Measurements from ENCODE around the gene USP30. TPM values are rescaled to one million over a fixed set of nuclear protein-coding genes. Genes with fewer than 3 reads are reported as not detected.
A peak's percentile ranks its signal among the peaks of the same experiment; 100 is the strongest.

USP30 gene
- total RNA-seq, 2 donors from 2014 or later = 7.3 to 14.5 TPM

GRCh38 chr12:109114644-109115043 is 62.3 kb downstream of the USP30 start:
- intact Hi-C loops (cut with DNase I) = no loop called here
- no peaks in the 10 kb centered on the region for H3K36me3 ChIP-seq (replicated peaks in 1 of 2; ENCODE audit: insufficient read depth in 1 of 2, low read depth in 2 of 2)
- H3K4me1 ChIP-seq = peaks cover 83% of the 10 kb centered on the region
- no peak for ATAC-seq
- DNase-seq = no peak
- H3K27ac ChIP-seq = peak overlapping the region; percentile 88 to 96 (median 94)
- no peak overlapping the region for H3K4me3 ChIP-seq
- WGBS, 2 donors = 23 to 26% methylated on average over 2 of the region's 2 CpGs
- H3K9me3 ChIP-seq = no peaks in the 10 kb centered on the region
- TF ChIP-seq POLR2A (IDR thresholded peaks at IDR 0.05) (no peak), CTCF (IDR thresholded peaks at IDR 0.05) (no peak)
- no peaks in the 10 kb centered on the region for H3K27me3 ChIP-seq

- peak in 1 of 4 donors; percentile 20 for DNase-seq
- Histone ChIP-seq H3K4me1 (peaks cover 86% of the 10 kb centered on the region), H3K9me3 (no peaks in the 10 kb centered on the region), H3K27ac (peak overlapping the region; percentile 88 to 96 (median 94)), H3K27me3 (no peaks in the 10 kb centered on the region), H3K36me3 (replicated peaks in 1 of 2; ENCODE audit: insufficient read depth in 1 of 2, low read depth in 2 of 2) (no peaks in the 10 kb centered on the region), H3K4me3 (no peak overlapping the region)
- 13 to 18% methylated on average over 3 of the region's 3 CpGs for WGBS, 2 donors
- TF ChIP-seq CTCF (IDR thresholded peaks at IDR 0.05) (no peak), POLR2A (IDR thresholded peaks at IDR 0.05) (no peak)
- ATAC-seq = no peak
- intact Hi-C loops (cut with DNase I) = no loop called here
Observed at GRCh38 chr12:109115404-109115757, 63.0 kb downstream of the USP30 start.

- WGBS, 2 donors = 8 to 9% methylated on average over 11 to 14 of the region's 14 CpGs
- DNase-seq (peak; percentile 89 to 96 (median 93)), ATAC-seq (peak; percentile 83)
- TF ChIP-seq CTCF (IDR thresholded peaks at IDR 0.05) (no peak), POLR2A (IDR thresholded peaks at IDR 0.05) (peak; percentile 61 to 88 (median 85))
- Histone ChIP-seq H3K9me3 (no peaks in the 10 kb centered on the region), H3K27me3 (no peaks in the 10 kb centered on the region), H3K27ac (peak within 1 kb of the TSS; percentile 88 to 96 (median 94)), H3K4me1 (peaks cover 88% of the 10 kb centered on the region), H3K4me3 (no peak within 1 kb of the TSS), H3K36me3 (replicated peaks in 1 of 2; ENCODE audit: insufficient read depth in 1 of 2, low read depth in 2 of 2) (no peaks in the 10 kb centered on the region)
- intact Hi-C loops (cut with DNase I) = no loop called here
Observed at GRCh38 chr12:109115758-109116610, 63.6 kb downstream of the USP30 start, which contains the start of gene ACACB. TSS of gene ACACB (plus strand) at chr12:109116587. CDS start at chr12:109139406, 22,819 bp downstream.

GRCh38 chr12:109116611-109116949 is 64.2 kb downstream of the USP30 start:
- DNase-seq (no peak), ATAC-seq (no peak)
- H3K36me3 ChIP-seq (replicated peaks in 1 of 2; ENCODE audit: insufficient read depth in 1 of 2, low read depth in 2 of 2) = no peaks in the 10 kb centered on the region
- H3K27ac ChIP-seq = peak overlapping the region; percentile 88 to 96 (median 94)
- TF ChIP-seq CTCF (IDR thresholded peaks at IDR 0.05) (no peak), POLR2A (IDR thresholded peaks at IDR 0.05) (no peak)
- 7 to 13% methylated on average over 12 of the region's 12 CpGs for WGBS, 2 donors
- intact Hi-C loops (cut with DNase I) = no loop called here
- no peak overlapping the region for H3K4me3 ChIP-seq
- H3K9me3 ChIP-seq = no peaks in the 10 kb centered on the region
- no peaks in the 10 kb centered on the region for H3K27me3 ChIP-seq
- H3K4me1 ChIP-seq = peaks cover 88% of the 10 kb centered on the region

- whole genome bisulfite sequencing, 2 donors = 41 to 43% methylated on average over 2 of the region's 2 CpGs
- H3K9me3 ChIP-seq = no peaks in the 10 kb centered on the region
- no peaks in the 10 kb centered on the region for H3K27me3 ChIP-seq
- H3K27ac ChIP-seq = peak overlapping the region in 2 of 4 donors; percentile 95 to 96
- DNase-seq = no peak
- H3K36me3 ChIP-seq (replicated peaks in 1 of 2; ENCODE audit: insufficient read depth in 1 of 2, low read depth in 2 of 2) = no peaks in the 10 kb centered on the region
- peaks cover 58% of the 10 kb centered on the region for H3K4me1 ChIP-seq
- no peak overlapping the region for H3K4me3 ChIP-seq
- intact Hi-C loops (cut with DNase I) = no loop called here
- ATAC-seq = no peak
- TF ChIP-seq CTCF (IDR thresholded peaks at IDR 0.05) (no peak), POLR2A (IDR thresholded peaks at IDR 0.05) (no peak)
Observed at GRCh38 chr12:109120095-109120494, 67.7 kb downstream of the USP30 start.

Data from body of pancreas (tissue), 4 donors.